Panc1 (cell line): ENCODE data around the gene CUL5. TPM values are rescaled to one million over a fixed set of nuclear protein-coding genes. Genes with fewer than 3 reads are reported as not detected.

Experiments used
- ATAC-seq: fragments of 200-7000 bp; cut with Tn5 transposase; 2 replicates; pipeline ENCODE4 v1.9.1; 2020; ENCODE audit warnings: mild to moderate bottlenecking, moderate library complexity
- BruUV-seq: library from RNA; stranded (reverse); fragments of 400-500 nt; replicated peaks from 2 replicates; lab custom pipeline; 2021; lab: Mats Ljungman, UMichigan
- CTCF ChIA-PET: fragments of 300-600 bp; sonication (Branson Sonifier 250); formaldehyde crosslinking; loops from one replicate; lab custom pipeline; 2022; ENCODE audit warnings: antibody characterized with exemption; lab: Charles Lee
- POLR2A ChIA-PET: fragments of 300-600 bp; sonication (Branson Sonifier 250); formaldehyde crosslinking; loops from one replicate; lab custom pipeline; 2022; ENCODE audit warnings: antibody characterized with exemption; lab: Charles Lee
- DNase-seq: peaks from one replicate; pipeline ENCODE4 v3.0.0-alpha.2; 2010; ENCODE audit warnings: low read depth, low spot score
- H3K27ac ChIP-seq: 2 replicates; pipeline ENCODE4 v1.5.1; 2011; ENCODE audit warnings: mild to moderate bottlenecking, low read length, inconsistent platforms
- H3K27me3 ChIP-seq: fragments of 200-500 bp; sonication (Bioruptor generic); 2 replicates; pipeline ENCODE4 v1.6.0; 2014; ENCODE audit warnings: low read length, inconsistent platforms; ENCODE audit not compliant: control insufficient read depth, insufficient read depth
- H3K36me3 ChIP-seq: fragments of 200-500 bp; sonication (Bioruptor generic); 2 replicates; pipeline ENCODE4 v1.5.1; 2014; ENCODE audit warnings: inconsistent platforms, mild to moderate bottlenecking, low read length, moderate library complexity; ENCODE audit not compliant: control insufficient read depth, insufficient read depth
- H3K4me1 ChIP-seq: 2 replicates; pipeline ENCODE4 v1.5.1; 2011; ENCODE audit warnings: inconsistent platforms, mild to moderate bottlenecking, low read length, moderate library complexity; ENCODE audit not compliant: control insufficient read depth, insufficient read depth
- H3K4me3 ChIP-seq, 2 experiments: 2 replicates each; pipeline ENCODE4 v1.5.1; 2011 to 2012; ENCODE audit warnings: low read depth in 2 of 2, low read length in 2 of 2, mild to moderate bottlenecking in 2 of 2, inconsistent platforms in 1 of 2, moderate library complexity in 1 of 2
- H3K9me3 ChIP-seq: fragments of 200-500 bp; sonication (Bioruptor generic); 2 replicates; pipeline ENCODE4 v1.5.1; 2014; ENCODE audit warnings: low read depth, mild to moderate bottlenecking, inconsistent platforms, low read length, moderate library complexity; ENCODE audit not compliant: control insufficient read depth, insufficient read depth
- POLR2AphosphoS5 ChIP-seq: IDR thresholded peaks from 2 replicates; pipeline ENCODE4 v1.6.1; 2012; ENCODE audit warnings: mild to moderate bottlenecking, low read depth, low read length, moderate library complexity
- SIN3A ChIP-seq: IDR thresholded peaks from 2 replicates; pipeline ENCODE4 v1.6.1; 2012; ENCODE audit warnings: low read depth, mild to moderate bottlenecking, low read length, moderate library complexity, borderline replicate concordance; ENCODE audit not compliant: insufficient read depth
- TCF7L2 ChIP-seq: IDR thresholded peaks from 2 replicates; pipeline ENCODE4 v1.6.1; 2011; ENCODE audit warnings: mild to moderate bottlenecking, low read depth, low read length, inconsistent platforms
- in situ Hi-C: cut with HindIII; loops from 2 replicates; pipeline ENCODE4 v1.10.0; 2016; ENCODE audit warnings: low sequenced_read_pairs, low pct_unique_long_range_greater_than_20kb
- intact Hi-C: fragments of 100-400 bp; cut with micrococcal nuclease; formaldehyde crosslinking; loops from one replicate; pipeline ENCODE4 v1.10.0; 2022; ENCODE audit not compliant: unreplicated experiment
- total RNA-seq: library from RNA; stranded (reverse); gene quantifications from one replicate; pipeline ENCODE4 v1.2.1, GENCODE V29; 2021; ENCODE audit not compliant: unreplicated experiment
- TF ChIP-seq, protein P1 (sequence below): fragments of 450-650 bp; IDR thresholded peaks from 2 replicates; pipeline ENCODE4 v1.5.1; 2017; ENCODE audit warnings: mild to moderate bottlenecking
- TF ChIP-seq, protein P2 (sequence below), 2 experiments: IDR thresholded peaks; 2 replicates each; pipeline ENCODE4 v1.6.1; 2011 to 2012; ENCODE audit warnings: low read depth in 2 of 2, control low read depth in 1 of 2, low read length in 1 of 2, mild to moderate bottlenecking in 1 of 2, moderate library complexity in 1 of 2; ENCODE audit not compliant: insufficient read depth in 1 of 2

CUL5 gene
- total RNA-seq, 1 experiment from 2014 or later = 56.5 TPM

DNA sequence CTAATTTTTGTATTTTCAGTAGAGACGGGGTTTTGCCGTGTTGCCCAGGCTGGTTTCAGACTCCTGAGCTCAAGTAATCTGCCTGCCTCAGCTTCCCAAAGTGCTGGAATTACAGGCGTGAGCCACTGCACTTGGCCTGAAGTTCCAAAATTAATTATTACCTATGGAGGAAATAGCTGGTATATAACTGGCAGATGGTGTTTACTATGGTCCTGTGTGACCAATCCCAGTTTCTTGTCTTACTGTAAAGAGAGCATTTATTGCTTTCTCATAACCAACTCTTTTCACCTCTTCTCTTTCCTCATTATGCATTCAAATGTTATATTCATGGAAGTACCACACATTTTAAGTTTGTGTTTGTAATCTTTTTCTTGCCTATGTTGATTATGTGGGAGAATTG is 88.5 kb downstream of the CUL5 start:
- H3K4me1 ChIP-seq = peaks cover 12% of the 10 kb centered on the region; the same call in 1 of the 2 replicates
- no peaks in the 10 kb centered on the region for H3K9me3 ChIP-seq
- in situ Hi-C loops = no loop called here
- H3K27ac ChIP-seq = no peak overlapping the region
- TF ChIP-seq TCF7L2 = no peak
- no peak for TF ChIP-seq POLR2AphosphoS5
- no peak for TF ChIP-seq SIN3A
- TF ChIP-seq, protein P1, sequence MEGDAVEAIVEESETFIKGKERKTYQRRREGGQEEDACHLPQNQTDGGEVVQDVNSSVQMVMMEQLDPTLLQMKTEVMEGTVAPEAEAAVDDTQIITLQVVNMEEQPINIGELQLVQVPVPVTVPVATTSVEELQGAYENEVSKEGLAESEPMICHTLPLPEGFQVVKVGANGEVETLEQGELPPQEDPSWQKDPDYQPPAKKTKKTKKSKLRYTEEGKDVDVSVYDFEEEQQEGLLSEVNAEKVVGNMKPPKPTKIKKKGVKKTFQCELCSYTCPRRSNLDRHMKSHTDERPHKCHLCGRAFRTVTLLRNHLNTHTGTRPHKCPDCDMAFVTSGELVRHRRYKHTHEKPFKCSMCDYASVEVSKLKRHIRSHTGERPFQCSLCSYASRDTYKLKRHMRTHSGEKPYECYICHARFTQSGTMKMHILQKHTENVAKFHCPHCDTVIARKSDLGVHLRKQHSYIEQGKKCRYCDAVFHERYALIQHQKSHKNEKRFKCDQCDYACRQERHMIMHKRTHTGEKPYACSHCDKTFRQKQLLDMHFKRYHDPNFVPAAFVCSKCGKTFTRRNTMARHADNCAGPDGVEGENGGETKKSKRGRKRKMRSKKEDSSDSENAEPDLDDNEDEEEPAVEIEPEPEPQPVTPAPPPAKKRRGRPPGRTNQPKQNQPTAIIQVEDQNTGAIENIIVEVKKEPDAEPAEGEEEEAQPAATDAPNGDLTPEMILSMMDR = no peak
- TF ChIP-seq, protein P2, sequence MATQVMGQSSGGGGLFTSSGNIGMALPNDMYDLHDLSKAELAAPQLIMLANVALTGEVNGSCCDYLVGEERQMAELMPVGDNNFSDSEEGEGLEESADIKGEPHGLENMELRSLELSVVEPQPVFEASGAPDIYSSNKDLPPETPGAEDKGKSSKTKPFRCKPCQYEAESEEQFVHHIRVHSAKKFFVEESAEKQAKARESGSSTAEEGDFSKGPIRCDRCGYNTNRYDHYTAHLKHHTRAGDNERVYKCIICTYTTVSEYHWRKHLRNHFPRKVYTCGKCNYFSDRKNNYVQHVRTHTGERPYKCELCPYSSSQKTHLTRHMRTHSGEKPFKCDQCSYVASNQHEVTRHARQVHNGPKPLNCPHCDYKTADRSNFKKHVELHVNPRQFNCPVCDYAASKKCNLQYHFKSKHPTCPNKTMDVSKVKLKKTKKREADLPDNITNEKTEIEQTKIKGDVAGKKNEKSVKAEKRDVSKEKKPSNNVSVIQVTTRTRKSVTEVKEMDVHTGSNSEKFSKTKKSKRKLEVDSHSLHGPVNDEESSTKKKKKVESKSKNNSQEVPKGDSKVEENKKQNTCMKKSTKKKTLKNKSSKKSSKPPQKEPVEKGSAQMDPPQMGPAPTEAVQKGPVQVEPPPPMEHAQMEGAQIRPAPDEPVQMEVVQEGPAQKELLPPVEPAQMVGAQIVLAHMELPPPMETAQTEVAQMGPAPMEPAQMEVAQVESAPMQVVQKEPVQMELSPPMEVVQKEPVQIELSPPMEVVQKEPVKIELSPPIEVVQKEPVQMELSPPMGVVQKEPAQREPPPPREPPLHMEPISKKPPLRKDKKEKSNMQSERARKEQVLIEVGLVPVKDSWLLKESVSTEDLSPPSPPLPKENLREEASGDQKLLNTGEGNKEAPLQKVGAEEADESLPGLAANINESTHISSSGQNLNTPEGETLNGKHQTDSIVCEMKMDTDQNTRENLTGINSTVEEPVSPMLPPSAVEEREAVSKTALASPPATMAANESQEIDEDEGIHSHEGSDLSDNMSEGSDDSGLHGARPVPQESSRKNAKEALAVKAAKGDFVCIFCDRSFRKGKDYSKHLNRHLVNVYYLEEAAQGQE (IDR thresholded peaks at IDR 0.05; ENCODE audit: insufficient read depth in 1 of 2, low read depth in 2 of 2, low read length in 1 of 2) = no peak
- no peak for ATAC-seq
- BruUV-seq = no TSS peak
- H3K4me3 ChIP-seq = no peak overlapping the region
- CTCF ChIA-PET = interaction anchor here (0.6 kb wide), 1 partner anchor 11 kb away, joined by 6 read pairs; no protein-coding TSS in a partner anchor
- DNase-seq = no peak
- peaks cover 29% of the 10 kb centered on the region for H3K36me3 ChIP-seq
- intact Hi-C loops = no loop called here
- no peaks in the 10 kb centered on the region for H3K27me3 ChIP-seq
- POLR2A ChIA-PET = no interaction called here

DNA sequence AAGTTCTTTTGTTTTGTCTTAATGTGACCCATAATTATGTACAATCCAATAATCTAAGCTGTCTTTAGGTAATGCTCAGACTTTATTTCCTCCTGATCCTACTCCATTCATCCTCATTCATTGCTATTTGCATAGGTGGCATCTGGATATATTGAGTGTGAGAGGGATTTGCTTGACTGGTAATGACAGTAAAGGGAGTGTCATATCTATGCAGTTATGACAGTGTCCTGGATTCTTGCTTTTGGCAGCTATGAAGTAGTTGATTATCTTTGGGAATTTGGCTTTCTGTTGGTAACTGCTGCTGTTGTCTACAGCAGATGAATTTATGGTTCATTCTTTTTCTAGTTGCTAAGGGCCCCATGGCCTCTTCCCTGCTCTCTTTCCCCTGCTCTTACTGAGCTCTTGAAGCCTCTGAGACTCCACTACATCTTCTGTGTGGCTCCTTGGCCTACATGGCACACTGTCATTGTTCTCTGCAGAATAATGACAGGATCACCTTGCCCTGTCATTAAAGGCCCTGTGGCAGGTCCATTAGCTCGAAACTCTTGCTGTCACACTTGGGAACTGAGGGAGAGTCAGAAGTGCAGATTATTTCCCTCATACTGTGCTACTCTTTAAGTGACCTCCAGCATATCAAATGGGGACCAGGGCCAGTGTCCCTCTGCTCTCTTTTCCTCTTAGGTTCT is 92.5 kb downstream of the CUL5 start:
- peaks cover 25% of the 10 kb centered on the region for H3K36me3 ChIP-seq
- ChIA-PET CTCF (no interaction called here), POLR2A (no interaction called here)
- ATAC-seq (peak; percentile 48; the same call in 1 of the 2 replicates), DNase-seq (no peak)
- intact Hi-C loops (no loop called here), in situ Hi-C loops (no loop called here)
- no peaks in the 10 kb centered on the region for H3K4me1 ChIP-seq
- TF ChIP-seq POLR2AphosphoS5 (no peak), TCF7L2 (no peak), SIN3A (no peak)
- TF ChIP-seq, protein P2 (IDR thresholded peaks at IDR 0.05; ENCODE audit: insufficient read depth in 1 of 2, low read depth in 2 of 2, low read length in 1 of 2) = no peak
- TF ChIP-seq, protein P1 = no peak
- H3K27ac ChIP-seq = no peak overlapping the region
- H3K9me3 ChIP-seq = no peaks in the 10 kb centered on the region
- no peaks in the 10 kb centered on the region for H3K27me3 ChIP-seq
- H3K4me3 ChIP-seq = no peak overlapping the region
- no TSS peak for BruUV-seq
